Stimulated activated CD4-positive, alpha-beta T cell treated with anti-CD3 and anti-CD28 coated beads, TNF-alpha, amount 100 ng/mL, for 48 hours (primary cell): ENCODE results near the gene CDX1.

Experiments
- DNase-seq, 3 donors: peaks; one replicate each; pipeline ENCODE4 v3.0.0-alpha.2; 2020; ENCODE audit warnings: low read depth in 3 of 3

Gene CDX1

DNA sequence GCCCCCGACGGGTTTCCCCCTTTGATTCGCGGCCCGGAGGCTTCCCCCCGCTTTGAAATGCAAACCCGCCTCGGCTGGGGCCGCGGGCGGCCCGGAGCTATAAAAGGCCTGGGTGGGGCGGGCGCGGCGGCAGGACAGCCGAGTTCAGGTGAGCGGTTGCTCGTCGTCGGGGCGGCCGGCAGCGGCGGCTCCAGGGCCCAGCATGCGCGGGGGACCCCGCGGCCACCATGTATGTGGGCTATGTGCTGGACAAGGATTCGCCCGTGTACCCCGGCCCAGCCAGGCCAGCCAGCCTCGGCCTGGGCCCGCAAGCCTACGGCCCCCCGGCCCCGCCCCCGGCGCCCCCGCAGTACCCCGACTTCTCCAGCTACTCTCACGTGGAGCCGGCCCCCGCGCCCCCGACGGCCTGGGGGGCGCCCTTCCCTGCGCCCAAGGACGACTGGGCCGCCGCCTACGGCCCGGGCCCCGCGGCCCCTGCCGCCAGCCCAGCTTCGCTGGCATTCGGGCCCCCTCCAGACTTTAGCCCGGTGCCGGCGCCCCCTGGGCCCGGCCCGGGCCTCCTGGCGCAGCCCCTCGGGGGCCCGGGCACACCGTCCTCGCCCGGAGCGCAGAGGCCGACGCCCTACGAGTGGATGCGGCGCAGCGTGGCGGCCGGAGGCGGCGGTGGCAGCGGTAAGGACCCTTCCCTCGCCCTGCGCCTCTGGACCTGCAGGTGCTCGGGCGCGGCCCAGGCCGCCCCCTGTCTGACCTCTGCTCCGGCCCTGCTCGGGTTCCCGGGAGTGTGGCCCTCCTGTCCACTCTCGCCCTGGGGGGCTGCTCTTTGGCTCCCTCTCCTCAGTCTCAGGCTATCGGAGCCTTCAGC lies at the start of gene CDX1:
TSS of gene CDX1 (plus strand) at position 129 of the 862 bp plus-strand sequence. CDS start at position 228, 99 bp downstream.
- DNase-seq: no peak

DNA sequence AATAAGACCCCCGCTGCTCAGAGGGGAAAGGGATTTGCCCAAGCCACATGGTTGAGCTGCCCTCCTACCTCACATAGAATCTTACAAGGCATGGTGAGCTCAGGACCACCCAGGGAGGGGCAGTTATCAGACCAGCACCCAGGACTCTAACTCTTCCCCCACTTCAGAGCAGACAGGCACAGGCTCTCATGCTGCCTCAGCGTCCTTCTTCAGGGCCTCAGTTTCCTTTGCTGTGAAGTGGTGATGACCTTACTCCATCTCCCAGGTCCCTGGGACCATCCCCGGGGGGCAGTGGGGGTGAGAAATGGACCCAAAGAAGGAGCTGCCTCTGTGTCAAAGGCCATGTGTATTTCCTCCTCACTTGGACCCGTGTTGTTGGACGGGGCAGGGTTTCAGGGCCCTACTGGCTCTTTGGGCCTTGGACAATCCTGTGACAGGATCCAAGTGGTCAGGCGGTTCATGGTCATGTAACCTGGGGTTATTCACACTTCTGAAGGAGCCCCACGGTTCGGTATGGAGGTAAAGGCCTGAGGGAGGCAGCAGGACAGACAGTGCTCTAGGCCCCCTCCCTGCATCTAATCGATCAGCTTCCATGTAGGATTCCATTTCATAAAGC lies 48.5 kb upstream of the CDX1 start:
- no peak for DNase-seq

DNA sequence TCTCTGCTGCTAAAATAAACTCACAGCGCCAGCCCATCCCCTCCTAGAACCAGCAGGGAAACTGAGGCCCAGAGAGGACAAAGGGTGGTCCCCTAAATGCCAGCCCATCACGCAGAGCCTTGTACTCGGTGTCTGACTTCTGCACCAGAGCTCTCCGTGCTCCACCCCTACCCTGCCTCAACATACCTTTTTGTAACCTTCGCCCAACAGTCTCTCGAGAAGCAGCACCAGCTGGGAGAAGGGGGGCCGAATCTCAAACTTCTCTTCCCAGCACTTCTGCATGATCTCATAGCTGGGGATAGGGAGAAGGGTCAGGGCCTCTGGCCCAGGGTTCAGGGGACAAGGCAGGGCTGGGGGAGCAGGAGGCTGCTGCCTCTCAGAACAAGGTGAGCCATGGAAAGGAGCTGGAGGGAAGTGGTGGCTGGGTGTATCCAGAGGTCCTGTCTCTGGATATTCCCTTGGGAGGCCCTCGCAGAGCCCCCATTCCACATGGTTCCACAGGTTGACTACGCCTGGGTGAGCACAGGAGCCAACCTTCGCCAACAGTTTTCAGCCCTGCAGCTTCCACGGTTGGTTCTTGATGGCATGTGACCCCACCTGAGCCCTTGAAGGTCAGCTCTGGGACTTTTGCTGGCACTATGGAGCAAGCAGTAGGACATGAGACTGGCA lies 47.9 kb upstream of the CDX1 start:
- DNase-seq: no peak

DNA sequence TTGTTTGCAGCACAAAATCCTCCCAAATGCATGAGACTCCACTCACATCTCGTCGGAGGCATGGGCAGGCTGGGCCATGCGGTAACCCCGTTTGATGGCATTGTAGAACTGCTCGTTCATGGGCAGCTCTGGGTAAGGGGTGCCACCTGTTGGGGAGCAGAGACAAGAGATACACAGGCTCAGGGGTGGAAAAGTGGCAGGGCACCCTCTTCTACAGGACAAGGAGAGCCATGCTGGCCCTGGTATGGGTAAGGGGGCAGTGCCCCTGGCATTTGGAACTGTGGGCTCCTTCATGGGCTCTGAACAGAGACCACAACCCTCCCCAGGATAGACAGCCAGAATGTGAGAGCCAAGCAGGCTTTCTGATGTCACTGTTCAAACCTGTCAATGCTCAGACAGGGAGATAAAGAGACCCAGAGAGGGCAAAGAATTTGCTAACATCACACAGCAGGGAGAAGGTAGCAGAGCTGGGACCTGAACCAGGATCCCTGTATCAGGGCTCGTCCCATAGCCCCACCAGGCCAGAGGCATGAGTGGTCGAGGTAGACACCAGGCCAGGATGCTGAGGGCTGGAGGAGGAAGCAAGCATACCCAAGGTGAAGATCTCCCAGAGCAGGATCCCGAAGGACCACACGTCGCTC lies 47.0 kb upstream of the CDX1 start:
- DNase-seq: no peak

DNA sequence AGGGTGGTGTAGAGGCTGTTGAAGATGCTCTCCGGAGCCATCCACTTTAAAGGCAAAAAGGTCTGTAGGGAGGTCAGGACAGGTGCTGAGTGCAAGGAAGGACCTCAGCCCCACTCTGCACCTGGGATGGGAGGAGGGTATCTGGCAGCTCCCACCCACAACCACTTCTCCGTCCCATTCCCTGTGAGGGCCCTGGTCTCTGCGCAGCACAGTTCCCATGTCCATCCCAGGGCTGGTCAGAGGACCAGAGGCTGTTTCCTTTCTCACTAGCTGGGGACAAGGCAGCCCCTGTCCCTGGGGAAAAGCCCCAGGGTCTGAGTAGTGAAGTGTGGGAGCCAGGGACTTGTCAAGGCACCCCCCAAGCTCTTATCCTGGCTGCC lies 46.5 kb upstream of the CDX1 start:
- no peak for DNase-seq

DNA sequence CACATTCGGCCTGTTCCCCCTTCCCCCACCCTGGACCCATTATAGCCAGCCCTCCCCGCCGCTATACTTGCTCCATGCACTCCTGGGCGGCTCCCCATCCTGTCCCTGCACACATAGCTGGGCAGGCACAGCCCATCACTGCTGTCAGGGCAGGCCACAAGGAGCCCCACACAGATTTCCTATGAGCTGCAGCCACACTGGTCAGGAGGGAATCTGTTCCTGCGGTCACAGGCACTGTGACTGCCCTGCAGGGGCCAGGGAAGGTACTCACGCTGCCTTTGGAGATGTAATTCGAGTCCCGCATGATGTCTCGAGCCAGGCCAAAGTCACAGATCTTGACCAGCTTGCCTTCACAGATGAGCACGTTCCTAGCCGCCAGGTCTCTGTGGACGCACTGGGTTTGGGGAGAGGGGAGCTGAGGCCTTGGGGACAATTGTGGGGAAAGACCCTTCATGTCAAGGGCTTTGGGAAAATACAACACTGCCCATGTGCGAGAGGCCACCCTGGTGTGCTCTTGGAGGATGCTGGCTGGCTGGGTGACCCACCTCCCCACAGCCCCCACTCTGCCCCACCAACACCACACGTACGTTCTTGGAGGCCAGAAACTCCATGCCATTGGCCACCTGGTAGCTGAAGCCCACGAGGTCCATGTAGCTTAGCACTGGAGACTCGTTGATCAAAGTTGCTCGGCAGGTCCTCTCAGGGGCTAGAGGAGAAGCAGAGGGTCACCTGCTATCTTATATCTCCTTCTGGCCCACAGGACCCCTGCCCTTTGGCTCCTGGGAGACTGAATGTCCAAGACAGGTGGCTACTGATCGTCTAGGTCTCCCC lies 45.7 kb upstream of the CDX1 start:
- DNase-seq: no peak

DNA sequence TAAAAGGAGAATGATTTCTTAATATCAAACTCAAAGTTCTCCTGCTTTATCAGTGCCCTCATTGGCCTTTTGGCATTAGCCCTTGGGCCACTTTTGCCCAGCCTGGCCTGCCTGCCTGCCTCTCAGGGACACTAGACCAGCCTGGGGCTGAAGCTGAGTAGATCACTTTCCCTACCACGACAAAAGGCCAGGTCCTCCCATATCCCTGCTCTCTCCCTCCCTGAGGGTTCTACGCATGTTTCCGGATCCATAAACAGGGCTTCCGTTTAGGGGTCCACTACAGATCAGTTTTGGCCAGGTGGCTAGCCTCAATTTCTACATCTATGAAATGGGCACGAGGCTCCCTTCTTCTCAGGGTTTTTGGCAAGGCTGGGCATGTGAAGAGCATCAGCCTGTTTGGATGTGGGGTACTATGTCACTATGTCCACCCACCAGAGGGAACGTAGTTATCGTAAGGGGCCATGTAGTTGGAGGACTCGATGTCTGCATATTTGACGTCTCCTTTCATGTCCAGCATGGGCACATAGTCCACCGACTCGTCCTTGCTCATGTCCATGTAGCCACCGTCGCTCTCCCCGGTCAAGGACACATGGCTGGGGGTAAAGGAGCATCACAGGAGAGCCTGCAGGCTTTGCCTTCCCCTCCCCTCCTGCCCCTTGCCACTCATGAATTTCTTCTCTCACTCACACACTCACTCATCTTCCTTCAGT lies 45.0 kb upstream of the CDX1 start:
- no peak for DNase-seq

DNA sequence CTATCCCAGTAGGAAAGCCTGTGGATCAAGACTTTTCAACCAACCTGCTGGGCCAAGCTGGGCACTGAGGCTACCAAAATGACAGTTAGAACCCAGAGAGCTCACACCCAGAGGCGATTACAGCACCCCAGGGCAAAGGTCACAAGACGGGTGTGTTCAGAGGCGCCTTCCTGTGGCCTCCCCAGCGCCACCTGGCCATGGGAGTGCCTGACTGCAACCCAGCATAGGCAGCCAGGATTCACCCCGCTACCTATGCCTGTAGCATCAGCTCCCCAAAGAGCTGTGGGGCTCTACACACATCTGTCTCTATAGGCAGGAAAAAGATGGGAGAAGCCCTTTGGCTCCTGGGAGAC lies 44.4 kb upstream of the CDX1 start:
- peak in 2 of 3 donors; percentile 11 to 12 for DNase-seq

DNA sequence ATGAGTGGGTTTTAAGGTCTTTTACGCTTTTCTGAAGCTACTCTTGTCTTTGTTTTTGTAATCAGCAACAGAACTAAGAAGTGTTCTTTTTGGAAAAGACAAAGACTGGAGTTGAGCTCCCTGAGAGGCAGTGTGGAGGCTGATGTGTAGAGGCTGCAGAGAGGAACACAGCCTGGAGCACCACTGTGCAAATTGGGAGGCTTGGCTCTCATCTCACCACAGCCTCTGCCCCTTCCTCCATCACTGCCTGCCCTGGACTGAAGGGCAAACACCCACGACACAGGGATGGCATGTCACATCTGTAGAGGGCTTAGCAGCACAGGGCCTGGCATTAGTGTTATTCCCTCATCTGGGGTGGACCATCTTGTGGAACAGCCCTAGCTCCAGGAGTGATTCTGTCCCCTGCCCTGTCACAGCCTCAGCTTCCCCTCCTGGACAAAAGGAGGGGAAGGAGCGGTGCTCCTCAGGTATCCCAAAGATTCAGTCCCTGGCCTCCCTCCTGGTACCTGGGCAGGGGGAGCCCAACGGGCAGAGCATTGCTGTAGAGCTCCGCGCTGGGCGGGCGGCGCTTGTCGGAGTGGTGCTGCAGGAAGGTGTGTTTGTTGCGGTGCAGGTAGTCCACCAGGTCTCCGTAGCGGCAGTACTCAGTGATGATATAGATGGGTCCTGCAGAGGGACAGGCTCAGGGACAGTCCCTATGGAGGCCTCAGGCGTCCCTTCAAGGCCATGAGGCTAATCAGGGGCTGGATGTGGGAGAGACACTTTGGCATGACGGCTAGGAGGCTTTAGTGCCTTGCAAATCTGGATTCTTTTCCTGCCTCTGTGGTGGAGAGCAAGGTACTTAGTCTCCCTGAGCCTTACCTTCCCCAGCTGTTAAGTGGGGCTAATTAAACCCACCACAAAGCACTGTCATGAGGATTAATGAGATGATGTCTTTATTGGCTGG lies 43.8 kb upstream of the CDX1 start:
- no peak for DNase-seq

DNA sequence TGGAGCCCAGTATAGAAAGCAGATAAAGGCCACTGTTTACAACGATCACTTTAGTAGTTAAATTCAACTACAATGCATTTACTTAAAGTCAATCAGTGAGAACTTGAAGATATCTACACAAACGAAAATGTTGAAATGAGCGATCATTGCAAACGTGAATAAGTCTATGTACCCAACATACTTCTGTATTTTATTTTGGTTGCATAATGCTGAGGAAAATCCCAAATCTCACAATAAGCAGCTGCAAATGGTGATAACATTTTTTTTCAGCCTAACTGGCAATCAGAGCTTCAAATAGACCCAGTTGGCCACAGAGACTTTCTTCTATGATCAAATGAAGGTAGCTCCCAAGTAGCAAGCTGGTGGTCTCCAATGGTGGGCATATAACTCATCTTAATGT lies 43.0 kb upstream of the CDX1 start:
- no peak for DNase-seq

DNA sequence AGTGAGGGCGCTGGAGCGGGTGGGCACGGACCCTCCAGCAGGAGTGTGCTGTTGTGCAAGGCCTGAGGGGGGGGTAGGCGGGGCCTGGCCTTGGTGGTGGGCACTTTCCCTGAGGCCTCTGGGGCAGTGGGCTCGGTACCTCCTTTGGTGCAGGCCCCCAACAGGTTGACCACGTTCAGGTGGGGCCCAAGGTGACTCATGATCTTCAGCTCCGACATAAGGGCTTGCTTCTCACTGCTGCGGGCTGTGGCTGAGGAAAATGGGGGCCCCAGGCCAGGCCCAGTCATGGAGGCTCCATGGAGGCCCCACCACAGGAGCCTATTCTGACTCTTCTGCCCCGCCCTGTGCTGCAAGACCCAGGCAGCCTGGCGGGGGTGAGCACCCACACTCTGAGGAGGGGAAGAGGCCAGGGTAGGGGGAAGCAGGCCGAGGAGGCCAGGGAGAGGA lies 42.4 kb upstream of the CDX1 start:
- DNase-seq: no peak

DNA sequence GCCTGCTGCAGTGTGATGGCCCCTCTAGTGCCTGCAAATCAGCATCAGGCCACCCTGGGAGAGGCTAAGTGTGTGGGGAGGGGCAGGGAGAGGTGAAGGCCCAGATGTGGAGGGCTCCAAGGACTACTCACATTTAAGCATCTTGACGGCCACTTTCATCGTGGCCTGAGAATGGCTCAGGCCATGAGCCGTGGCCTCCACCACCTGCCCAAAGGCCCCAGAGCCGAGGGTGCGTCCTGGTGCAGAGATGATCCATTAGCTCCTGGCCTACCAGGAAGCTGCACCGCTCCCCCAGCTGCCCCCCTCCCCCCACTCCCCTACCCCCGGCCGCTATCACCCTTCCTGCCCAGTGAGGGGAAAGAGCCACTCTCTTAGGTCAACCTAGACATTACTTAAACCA lies 42.0 kb upstream of the CDX1 start:
- no peak for DNase-seq

DNA sequence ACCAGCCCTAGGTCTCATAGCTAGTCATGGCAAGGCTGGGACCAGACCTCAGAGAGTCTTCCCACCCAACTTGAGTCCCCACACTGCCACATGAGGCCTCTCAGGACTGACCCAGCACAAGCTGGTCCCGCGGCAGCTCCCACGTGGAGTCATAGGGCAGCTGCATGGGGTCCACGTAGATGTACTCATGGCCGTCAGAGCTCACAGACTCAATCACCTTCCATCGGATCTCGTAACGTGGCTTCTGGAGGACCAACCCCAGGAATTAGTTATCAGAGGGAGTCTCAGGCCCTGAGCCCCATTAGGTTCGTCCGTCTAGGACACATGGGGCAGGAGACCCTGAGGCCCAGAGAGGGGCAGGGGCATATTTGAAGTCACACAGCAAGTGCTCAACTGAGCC lies 41.2 kb upstream of the CDX1 start:
- DNase-seq: no peak

DNA sequence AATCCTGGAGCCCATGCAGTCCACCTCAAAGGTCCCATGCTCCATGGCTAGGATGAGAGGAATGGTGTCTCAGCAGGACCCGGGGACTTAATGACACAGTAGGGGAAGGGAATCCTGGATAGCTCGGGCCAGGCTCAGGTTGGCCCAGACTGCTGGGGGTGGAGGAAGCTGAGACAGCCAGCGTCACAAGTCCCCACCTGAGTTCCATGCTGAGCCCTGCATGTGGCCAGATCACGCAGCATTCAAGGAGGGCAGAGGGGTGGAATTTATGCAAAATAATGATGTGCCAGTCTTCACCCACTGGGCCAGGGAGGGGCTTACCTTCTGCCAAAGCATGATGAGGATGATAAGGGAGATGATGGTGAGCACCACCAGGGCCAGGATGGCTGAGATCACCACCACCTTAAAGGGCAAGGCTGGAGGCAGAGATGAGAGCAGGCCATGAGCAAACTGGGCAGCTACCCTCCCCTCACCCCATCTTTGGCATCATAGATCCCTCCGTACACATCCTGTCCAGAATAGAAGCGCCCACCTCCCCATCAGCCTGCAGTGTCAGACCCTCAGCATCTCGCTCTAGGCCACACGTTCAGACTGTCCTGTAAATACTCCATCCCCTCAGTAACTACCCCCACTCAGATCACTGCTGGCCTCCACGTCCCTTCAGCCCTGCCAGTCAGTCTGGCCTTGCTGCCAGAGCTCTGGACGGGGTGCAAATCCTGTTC lies 40.2 kb upstream of the CDX1 start:
- DNase-seq: no peak

DNA sequence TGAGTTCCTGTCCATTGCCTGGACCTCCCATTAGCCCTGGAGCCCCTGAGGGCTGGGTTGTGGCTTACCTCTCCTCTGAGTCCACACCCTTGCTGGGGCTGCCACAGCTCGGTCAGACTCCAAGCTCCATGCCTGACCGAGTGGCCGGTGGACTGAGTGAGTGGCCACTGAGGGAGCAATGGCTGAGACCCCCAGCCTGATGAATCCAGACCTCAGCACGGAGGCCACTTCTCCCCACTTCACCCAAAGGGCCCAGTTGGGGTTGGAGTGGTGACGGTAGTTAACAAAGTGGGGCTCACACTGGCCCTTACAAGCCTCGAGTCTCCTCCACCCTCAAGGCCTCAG lies 39.7 kb upstream of the CDX1 start:
- DNase-seq: no peak

DNA sequence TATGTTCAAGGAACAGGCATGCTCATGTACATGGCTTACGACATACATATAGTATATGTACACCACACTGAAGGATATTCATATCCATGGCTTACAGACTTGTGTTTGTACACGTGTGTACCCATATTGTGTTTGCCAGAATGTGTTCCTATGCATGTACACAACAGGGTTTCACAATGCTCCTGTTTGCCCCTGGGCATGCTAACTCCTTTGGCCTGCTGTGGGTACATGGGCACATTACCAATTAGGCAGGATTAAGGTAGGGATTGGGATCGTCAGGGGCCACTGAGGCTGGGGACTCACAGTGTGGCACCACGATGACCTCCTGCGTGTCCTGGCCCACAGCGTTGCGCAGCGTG lies 37.1 kb upstream of the CDX1 start:
- DNase-seq: no peak

DNA sequence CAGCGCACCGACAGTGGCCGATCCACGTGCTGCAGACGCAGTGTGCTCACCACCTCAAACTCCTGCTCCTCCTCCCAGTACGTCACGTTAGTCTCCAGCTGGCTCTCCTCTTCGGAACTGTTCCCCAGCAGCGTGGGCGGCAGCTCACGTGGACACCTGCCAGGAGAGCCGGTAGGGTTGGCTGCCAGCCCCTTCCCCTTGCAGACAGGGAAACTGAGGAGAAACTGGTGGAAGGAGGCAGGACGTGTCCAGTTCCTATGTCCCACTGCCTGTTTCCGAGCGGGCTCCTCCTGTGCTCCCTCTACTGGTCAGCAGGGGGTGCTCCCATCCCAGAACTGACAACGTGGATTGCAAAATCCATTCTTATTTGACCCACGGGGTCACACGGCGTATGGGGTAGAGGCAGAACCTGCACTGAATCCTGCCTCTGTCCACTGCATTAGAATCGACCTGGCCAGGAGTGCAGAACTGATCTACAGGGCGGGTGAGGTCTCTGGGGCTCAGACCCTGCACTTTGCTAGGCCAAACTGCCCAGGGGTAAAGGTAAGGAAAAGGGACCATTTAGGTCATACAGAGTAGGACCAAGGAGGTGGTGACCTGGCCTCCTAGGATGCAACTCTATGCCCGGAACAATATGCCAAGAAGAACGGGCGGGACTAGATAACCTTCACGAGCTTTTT lies 36.6 kb upstream of the CDX1 start:
- DNase-seq: peak; percentile 18 to 49 (median 22)

DNA sequence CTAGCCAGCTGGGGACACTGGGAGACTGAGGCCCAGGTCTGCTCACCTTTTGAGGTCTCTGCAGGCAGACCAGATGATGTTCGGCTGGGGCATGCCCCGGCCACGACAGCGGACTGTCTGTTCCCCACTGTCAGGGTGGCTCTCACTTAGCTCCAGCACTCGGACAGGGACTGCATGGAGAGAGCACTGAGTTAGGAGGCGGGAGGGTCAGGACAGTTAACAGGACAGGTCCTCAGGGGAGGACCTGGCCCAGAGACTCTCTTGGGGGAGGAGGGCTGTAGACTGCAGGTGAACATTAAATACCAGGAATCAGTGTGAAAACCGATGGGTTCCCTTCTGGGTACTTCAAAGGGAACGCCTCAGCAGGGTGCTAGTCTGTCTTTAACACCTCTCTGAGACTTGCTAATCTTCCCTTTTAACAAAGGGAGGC lies 36.1 kb upstream of the CDX1 start:
- no peak for DNase-seq

DNA sequence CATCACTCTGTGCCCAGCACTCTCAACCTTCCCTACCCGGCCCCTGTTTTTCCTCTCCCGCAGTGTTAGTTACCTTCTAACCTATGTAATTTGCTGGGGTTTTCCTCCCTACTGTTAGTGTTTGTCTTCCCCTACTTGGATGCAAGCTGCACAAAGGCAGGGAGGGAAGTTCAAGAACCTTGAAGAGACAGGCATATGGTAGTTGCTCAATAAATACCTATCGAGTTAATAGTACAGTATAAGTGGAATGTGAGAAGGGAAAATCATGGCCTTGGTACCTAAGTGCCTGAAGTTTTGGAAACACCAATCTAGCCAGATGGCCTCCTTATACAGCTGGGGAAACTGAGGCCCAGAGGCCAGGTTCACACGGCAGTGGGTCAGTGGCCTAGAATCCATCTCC lies 35.1 kb upstream of the CDX1 start:
- no peak for DNase-seq
